ENCODE data around the gene OR2J2.
"Not testable (repeated sequence)": the region's sequence is repeated elsewhere in the genome, so short reads cannot be mapped to it uniquely, and the experiment has no call there.

GRCh38 chr6:29188659-29189058 is 18.0 kb downstream of the OR2J2 start:
- not testable (repeated sequence) for TF ChIP-seq EZH2 (IDR thresholded peaks at IDR 0.05; ENCODE audit: low read length); CTCF (optimal IDR thresholded peaks at IDR 0.05 in 1 of 3, IDR thresholded peaks at IDR 0.05 in 1 of 3, conservative IDR thresholded peaks at IDR 0.05 in 1 of 3; ENCODE audit: extremely low read depth in 1 of 3, insufficient read depth in 2 of 3, low read length in 3 of 3)
